Hepatocyte (in vitro differentiated cells): ENCODE data around the gene HEXD. TPM values are rescaled to one million over a fixed set of nuclear protein-coding genes. Genes with fewer than 3 reads are reported as not detected.

Experiments used
- DNase-seq: peaks from one replicate; pipeline ENCODE4 v3.0.0-alpha.2; 2016; ENCODE audit warnings: low spot score
- H2AFZ ChIP-seq: fragments of 200-600 bp; sonication (generic); 2 replicates; pipeline ENCODE4 v1.6.0; 2016; ENCODE audit warnings: antibody characterized with exemption, mild to moderate bottlenecking
- H3K27ac ChIP-seq: fragments of 200-600 bp; sonication (generic); 2 replicates; pipeline ENCODE4 v1.5.1; 2016; ENCODE audit warnings: mild to moderate bottlenecking
- H3K27me3 ChIP-seq: fragments of 200-600 bp; sonication (generic); 2 replicates; pipeline ENCODE4 v1.6.1; 2016
- H3K36me3 ChIP-seq: fragments of 200-600 bp; sonication (generic); replicated peaks from 2 replicates; pipeline ENCODE4 v1.5.1; 2016; ENCODE audit warnings: low read depth; ENCODE audit not compliant: insufficient read depth
- H3K4me1 ChIP-seq: fragments of 200-600 bp; sonication (generic); 2 replicates; pipeline ENCODE4 v1.5.1; 2016; ENCODE audit warnings: mild to moderate bottlenecking, moderate library complexity; ENCODE audit not compliant: insufficient read depth
- H3K4me2 ChIP-seq: fragments of 200-600 bp; sonication (generic); 2 replicates; pipeline ENCODE4 v1.6.0; 2016
- H3K4me3 ChIP-seq: fragments of 200-600 bp; sonication (generic); 2 replicates; pipeline ENCODE4 v1.5.1; 2016; ENCODE audit warnings: mild to moderate bottlenecking
- H3K79me2 ChIP-seq: fragments of 200-600 bp; sonication (generic); 2 replicates; pipeline ENCODE4 v1.6.0; 2017; ENCODE audit warnings: mild to moderate bottlenecking
- H3K9me2 ChIP-seq: fragments of 200-600 bp; sonication (generic); replicated peaks from 2 replicates; pipeline ENCODE4 v1.6.0; 2017; ENCODE audit warnings: mild to moderate bottlenecking; ENCODE audit not compliant: insufficient read depth
- H3K9me3 ChIP-seq: fragments of 200-600 bp; sonication (generic); 2 replicates; pipeline ENCODE4 v1.5.1; 2016; ENCODE audit warnings: low read depth, mild to moderate bottlenecking
- H4K20me1 ChIP-seq: fragments of 200-600 bp; sonication (generic); 2 replicates; pipeline ENCODE4 v1.6.0; 2016; ENCODE audit warnings: mild to moderate bottlenecking; ENCODE audit not compliant: insufficient read depth, poor library complexity, severe bottlenecking
- CTCF ChIP-seq: fragments of 200-600 bp; sonication (generic); IDR thresholded peaks from 2 replicates; pipeline ENCODE4 v1.5.1; 2016; ENCODE audit warnings: antibody characterized with exemption, mild to moderate bottlenecking; ENCODE audit not compliant: poor library complexity
- EZH2 ChIP-seq: fragments of 200-600 bp; sonication (generic); IDR thresholded peaks from 2 replicates; pipeline ENCODE4 v1.6.1; 2016; ENCODE audit warnings: antibody characterized with exemption, mild to moderate bottlenecking, borderline replicate concordance
- EZH2phosphoT487 ChIP-seq: fragments of 200-600 bp; sonication (generic); IDR thresholded peaks from one replicate; pipeline ENCODE4 v1.6.1; 2018; ENCODE audit warnings: antibody characterized with exemption, mild to moderate bottlenecking, low read depth, moderate library complexity; ENCODE audit not compliant: unreplicated experiment, severe bottlenecking
- WGBS: methylation state at CpG from one replicate; pipeline ENCODE4 v1.1.6; 2016; ENCODE audit warnings: low lambda C conversion rate; ENCODE audit errors: missing lambda C conversion rate; 5-methylcytosine and 5-hydroxymethylcytosine counted together
- polyA plus RNA-seq: library from polyadenylated mRNA; unstranded; fragments of >200 nt; fragmentation: Nextera tagmentation; extraction: Ambion mirVana; gene quantifications from 2 replicates; pipeline ENCODE4 v1.2.1, GENCODE V29; 2016
- small RNA-seq: library from RNA; depleted of rRNA; stranded (forward); fragments of <200 nt; gene quantifications from one replicate; pipeline ENCODE3, GENCODE V24; 2014
- total RNA-seq: library from RNA; depleted of rRNA; stranded (reverse); fragments of >200 nt; gene quantifications from 2 replicates; pipeline ENCODE4 v1.2.3, GENCODE V29; 2014

The HEXD gene
- total and polyA plus RNA-seq, 2 experiments from 2014 or later = 32.6 to 46.0 TPM

GRCh38 chr17:82490512-82491195 is 72.5 kb downstream of the HEXD start:
- Histone ChIP-seq H3K27ac (no peak overlapping the region), H3K4me2 (no peak overlapping the region), H3K9me3 (no peaks in the 10 kb centered on the region), H3K4me1 (no peaks in the 10 kb centered on the region), H3K27me3 (no peaks in the 10 kb centered on the region), H2AFZ (no peak overlapping the region), H3K36me3 (no peaks in the 10 kb centered on the region), H4K20me1 (no peaks in the 10 kb centered on the region), H3K4me3 (no peak overlapping the region), H3K79me2 (no peaks in the 10 kb centered on the region), H3K9me2 (no peaks in the 10 kb centered on the region)
- no peak for TF ChIP-seq EZH2
- TF ChIP-seq CTCF = no peak
- TF ChIP-seq EZH2phosphoT487 = no peak
- no peak for DNase-seq
- 95% methylated on average over 25 of the region's 25 CpGs for WGBS

GRCh38 chr17:82491196-82491530 is 73.0 kb downstream of the HEXD start:
- H3K79me2 ChIP-seq = no peaks in the 10 kb centered on the region
- no peaks in the 10 kb centered on the region for H3K36me3 ChIP-seq
- WGBS = 94% methylated on average over 10 of the region's 10 CpGs
- no peak overlapping the region for H2AFZ ChIP-seq
- H3K4me2 ChIP-seq = no peak overlapping the region
- H3K4me1 ChIP-seq = no peaks in the 10 kb centered on the region
- H3K4me3 ChIP-seq = no peak overlapping the region
- H4K20me1 ChIP-seq = no peaks in the 10 kb centered on the region
- no peaks in the 10 kb centered on the region for H3K9me3 ChIP-seq
- no peaks in the 10 kb centered on the region for H3K27me3 ChIP-seq
- H3K27ac ChIP-seq = no peak overlapping the region
- TF ChIP-seq EZH2 (no peak), CTCF (no peak), EZH2phosphoT487 (no peak)
- no peak for DNase-seq
- H3K9me2 ChIP-seq = no peaks in the 10 kb centered on the region

GRCh38 chr17:82491533-82491932 is 73.4 kb downstream of the HEXD start:
- no peak for TF ChIP-seq EZH2phosphoT487
- TF ChIP-seq CTCF = no peak
- TF ChIP-seq EZH2 = no peak
- no peaks in the 10 kb centered on the region for H4K20me1 ChIP-seq
- DNase-seq = no peak

More at GRCh38 chr17:82491533-82491932, 73.4 kb downstream of the HEXD start:
- no peaks in the 10 kb centered on the region for H3K9me3 ChIP-seq
- no peaks in the 10 kb centered on the region for H3K4me1 ChIP-seq
- no peaks in the 10 kb centered on the region for H3K9me2 ChIP-seq
- H3K4me2 ChIP-seq = no peak overlapping the region
- H3K36me3 ChIP-seq = no peaks in the 10 kb centered on the region
- no peaks in the 10 kb centered on the region for H3K27me3 ChIP-seq
- no peak overlapping the region for H3K27ac ChIP-seq
- no peak overlapping the region for H2AFZ ChIP-seq
- WGBS = 95% methylated on average over 15 of the region's 15 CpGs
- H3K4me3 ChIP-seq = no peak overlapping the region
- no peaks in the 10 kb centered on the region for H3K79me2 ChIP-seq

Small RNA genes within 50 kb of the gene (small RNA-seq; reads per million reads assigned to genes)
- not detected for gene RF00019

Other genes with a start within 250 kb of the HEXD start
- gene CCDC57, start 205.5 kb upstream of the HEXD start, total RNA-seq = 10.0 and 15.7 TPM in 2 replicates
- gene CCDC57, start 205.5 kb upstream of the HEXD start, polyA plus RNA-seq = 29.8 and 49.5 TPM in 2 replicates
- gene SLC16A3, start 189.3 kb upstream of the HEXD start, total RNA-seq = 240 and 290 TPM in 2 replicates
- 114 and 125 TPM in 2 replicates for gene SLC16A3, start 189.3 kb upstream of the HEXD start, polyA plus RNA-seq
- 55.7 and 72.5 TPM in 2 replicates for gene CSNK1D, start 144.6 kb upstream of the HEXD start, total RNA-seq
- 152 and 193 TPM in 2 replicates for gene CSNK1D, start 144.6 kb upstream of the HEXD start, polyA plus RNA-seq
- 0.64 and 1.8 TPM in 2 replicates for gene CD7, start 100.7 kb upstream of the HEXD start, total RNA-seq
- gene CD7, start 100.7 kb upstream of the HEXD start, polyA plus RNA-seq = 7.0 and 7.8 TPM in 2 replicates
- gene SECTM1, start 84.6 kb upstream of the HEXD start, total RNA-seq = 9.3 and 9.7 TPM in 2 replicates
- gene SECTM1, start 84.6 kb upstream of the HEXD start, polyA plus RNA-seq = 9.9 and 15.0 TPM in 2 replicates
- gene TEX19, start 59.1 kb upstream of the HEXD start, total RNA-seq = not detected in 2 replicates
- gene TEX19, start 59.1 kb upstream of the HEXD start, polyA plus RNA-seq = not detected in 2 replicates
- gene UTS2R, start 46.6 kb upstream of the HEXD start, total RNA-seq = 0.10 TPM in 1 of 2 replicates, not detected in the other
- gene UTS2R, start 46.6 kb upstream of the HEXD start, polyA plus RNA-seq = not detected in 2 replicates
- gene OGFOD3, start 239 bp downstream of the HEXD start, total RNA-seq = 30.5 and 33.4 TPM in 2 replicates
- 25.4 and 25.7 TPM in 2 replicates for gene OGFOD3, start 239 bp downstream of the HEXD start, polyA plus RNA-seq
- gene CYBC1, start 32.4 kb downstream of the HEXD start, total RNA-seq = 61.9 and 64.6 TPM in 2 replicates
- 76.6 and 81.6 TPM in 2 replicates for gene CYBC1, start 32.4 kb downstream of the HEXD start, polyA plus RNA-seq
- gene NARF, start 40.4 kb downstream of the HEXD start, total RNA-seq = 43.9 and 54.9 TPM in 2 replicates
- gene NARF, start 40.4 kb downstream of the HEXD start, polyA plus RNA-seq = 91.8 and 96.2 TPM in 2 replicates
- 30.2 and 40.9 TPM in 2 replicates for gene FOXK2, start 101.4 kb downstream of the HEXD start, total RNA-seq
- 29.5 and 37.7 TPM in 2 replicates for gene FOXK2, start 101.4 kb downstream of the HEXD start, polyA plus RNA-seq
- gene WDR45B, start 230.1 kb downstream of the HEXD start, total RNA-seq = 95.4 and 112 TPM in 2 replicates
- gene WDR45B, start 230.1 kb downstream of the HEXD start, polyA plus RNA-seq = 74.2 and 82.6 TPM in 2 replicates